ENCODE data around the gene CRYBG2. TPM values are rescaled to one million over a fixed set of nuclear protein-coding genes. Genes with fewer than 3 reads are reported as not detected.
"Not testable (repeated sequence)": the region's sequence is repeated elsewhere in the genome, so short reads cannot be mapped to it uniquely, and the experiment has no call there.

Gene CRYBG2
- total and polyA plus RNA-seq, 2 donors: 0.76 to 7.3 TPM

GRCh38 chr1:26297057-26297790 lies 56.7 kb downstream of the CRYBG2 start:
- no peaks in the 10 kb centered on the region for H3K9me3 ChIP-seq (ENCODE audit: control insufficient read depth in 2 of 2, insufficient read depth in 1 of 2, low read length in 1 of 2)
- no peak for DNase-seq (ENCODE audit: low read depth in 6 of 9, low spot score in 9 of 9)
- no peaks in the 10 kb centered on the region for H3K27me3 ChIP-seq (ENCODE audit: control insufficient read depth in 2 of 2, insufficient read depth in 1 of 2, low read length in 1 of 2)
- H3K4me3 ChIP-seq (ENCODE audit: low read length in 2 of 2): no peak overlapping the region
- H3K27ac ChIP-seq (ENCODE audit: low read depth in 1 of 2, low read length in 1 of 2): no peak overlapping the region
- H3K36me3 ChIP-seq (ENCODE audit: control insufficient read depth in 2 of 2, insufficient read depth in 2 of 2, low read length in 1 of 2): peaks cover 19 to 39% of the 10 kb centered on the region in 2 donors
- WGBS: 97% methylated on average over 12 of the region's 12 CpGs
- peaks cover under 1 to 27% of the 10 kb centered on the region in 2 donors for H3K4me1 ChIP-seq (ENCODE audit: control insufficient read depth in 2 of 2, insufficient read depth in 2 of 2, low read length in 2 of 2)

DNA sequence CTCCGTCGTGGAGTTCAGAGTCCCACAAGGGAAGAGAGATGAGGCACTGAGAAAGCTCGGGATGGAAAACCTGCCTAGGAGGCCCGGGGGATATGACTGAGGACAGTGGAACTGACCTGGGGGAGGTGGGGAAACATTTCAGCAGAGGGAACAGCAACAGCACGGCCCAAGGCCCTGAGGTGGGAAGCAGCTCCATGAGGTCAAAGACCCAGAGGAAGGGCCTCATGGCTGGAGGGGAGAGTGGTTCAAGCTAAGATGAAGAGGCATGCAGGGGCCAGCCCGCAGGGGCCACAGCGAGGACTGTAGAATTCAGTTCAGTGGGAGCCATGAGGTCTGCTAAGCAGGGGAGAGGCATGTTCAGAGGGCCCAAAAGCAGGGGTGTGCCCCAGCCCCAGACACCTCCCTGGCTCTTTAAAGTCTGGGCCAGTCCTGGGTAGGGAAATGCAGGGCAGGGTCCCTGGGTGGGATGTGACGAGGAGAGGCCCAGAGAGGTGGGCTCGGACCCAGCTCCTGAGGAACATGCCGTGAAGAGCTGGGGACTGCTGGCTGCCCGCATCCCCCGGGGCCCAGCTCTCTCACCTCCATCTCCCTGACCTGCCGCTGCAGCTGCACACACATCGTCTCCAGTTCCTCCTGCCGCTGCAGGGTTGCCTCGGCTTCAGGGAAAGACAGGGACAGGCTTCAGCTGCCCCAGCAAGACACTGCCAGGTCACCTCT lies 57.4 kb downstream of the CRYBG2 start:
- 91% methylated on average over 16 of the region's 16 CpGs for WGBS
- Histone ChIP-seq H3K27ac (ENCODE audit: low read depth in 1 of 2, low read length in 1 of 2) (no peak overlapping the region), H3K4me3 (ENCODE audit: low read length in 2 of 2) (no peak overlapping the region), H3K36me3 (ENCODE audit: control insufficient read depth in 2 of 2, insufficient read depth in 2 of 2, low read length in 1 of 2) (peaks cover 19 to 42% of the 10 kb centered on the region in 2 donors), H3K4me1 (ENCODE audit: control insufficient read depth in 2 of 2, insufficient read depth in 2 of 2, low read length in 2 of 2) (peaks cover 8 to 31% of the 10 kb centered on the region in 2 donors), H3K9me3 (ENCODE audit: control insufficient read depth in 2 of 2, insufficient read depth in 1 of 2, low read length in 1 of 2) (peaks cover 0 to 7% of the 10 kb centered on the region in 2 donors), H3K27me3 (ENCODE audit: control insufficient read depth in 2 of 2, insufficient read depth in 1 of 2, low read length in 1 of 2) (no peaks in the 10 kb centered on the region)
- DNase-seq (ENCODE audit: low read depth in 6 of 9, low spot score in 9 of 9): no peak

DNA sequence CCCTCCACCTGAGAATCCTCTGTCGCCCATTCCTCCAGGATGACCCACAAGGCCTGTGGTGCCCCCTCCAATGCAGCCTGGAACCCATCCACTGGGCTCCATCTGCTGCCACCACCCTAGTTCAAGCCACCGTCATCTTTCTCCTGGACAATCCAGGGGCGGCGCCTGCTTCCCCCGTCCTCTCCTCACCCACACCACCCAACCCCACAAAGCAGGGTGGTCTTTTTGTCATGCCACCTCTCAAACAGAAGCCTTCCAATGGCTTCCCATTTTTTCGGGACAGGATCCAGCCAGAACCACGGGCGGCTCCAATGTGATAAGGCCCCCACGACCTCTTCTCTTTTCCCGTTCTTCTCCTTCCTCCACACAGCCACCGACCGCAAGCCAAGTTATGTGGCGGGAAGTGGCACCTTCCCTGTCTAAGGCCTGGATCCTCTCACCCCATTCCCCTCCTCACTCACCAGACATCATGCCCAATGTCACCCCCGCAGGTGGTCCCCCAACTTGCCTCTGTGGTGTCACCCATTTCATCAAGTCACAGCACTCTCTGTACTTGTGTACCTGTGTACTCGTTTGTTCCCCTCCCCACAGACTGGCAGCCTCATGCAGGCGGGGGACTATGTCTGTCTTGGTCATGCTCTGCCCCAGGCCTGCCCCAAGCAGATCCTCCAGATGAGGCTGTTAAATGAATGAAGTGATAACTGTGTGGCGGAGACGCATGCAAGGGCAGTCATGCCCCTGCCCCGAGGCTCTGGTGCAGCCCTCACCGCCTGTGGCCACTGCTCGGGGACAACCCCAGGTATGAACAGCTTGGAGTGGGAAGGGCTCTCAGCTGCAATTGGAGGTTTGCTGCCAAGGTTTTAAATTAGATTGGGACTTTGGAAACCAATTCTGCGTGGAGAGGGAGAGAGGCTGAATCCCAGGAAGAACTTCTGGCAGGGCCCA lies 58.5 kb downstream of the CRYBG2 start:
- DNase-seq (ENCODE audit: low read depth in 6 of 9, low spot score in 9 of 9): no peak
- peaks cover 16 to 40% of the 10 kb centered on the region in 2 donors for H3K36me3 ChIP-seq (ENCODE audit: control insufficient read depth in 2 of 2, insufficient read depth in 2 of 2, low read length in 1 of 2)
- H3K4me3 ChIP-seq (ENCODE audit: low read length in 2 of 2): no peak overlapping the region
- no peaks in the 10 kb centered on the region for H3K27me3 ChIP-seq (ENCODE audit: control insufficient read depth in 2 of 2, insufficient read depth in 1 of 2, low read length in 1 of 2)
- no peak overlapping the region for H3K27ac ChIP-seq (ENCODE audit: low read depth in 1 of 2, low read length in 1 of 2)
- H3K4me1 ChIP-seq (ENCODE audit: control insufficient read depth in 2 of 2, insufficient read depth in 2 of 2, low read length in 2 of 2): peaks cover 18 to 39% of the 10 kb centered on the region in 2 donors
- peaks cover 0 to 13% of the 10 kb centered on the region in 2 donors for H3K9me3 ChIP-seq (ENCODE audit: control insufficient read depth in 2 of 2, insufficient read depth in 1 of 2, low read length in 1 of 2)
- 93% methylated on average over 22 of the region's 22 CpGs for WGBS

DNA sequence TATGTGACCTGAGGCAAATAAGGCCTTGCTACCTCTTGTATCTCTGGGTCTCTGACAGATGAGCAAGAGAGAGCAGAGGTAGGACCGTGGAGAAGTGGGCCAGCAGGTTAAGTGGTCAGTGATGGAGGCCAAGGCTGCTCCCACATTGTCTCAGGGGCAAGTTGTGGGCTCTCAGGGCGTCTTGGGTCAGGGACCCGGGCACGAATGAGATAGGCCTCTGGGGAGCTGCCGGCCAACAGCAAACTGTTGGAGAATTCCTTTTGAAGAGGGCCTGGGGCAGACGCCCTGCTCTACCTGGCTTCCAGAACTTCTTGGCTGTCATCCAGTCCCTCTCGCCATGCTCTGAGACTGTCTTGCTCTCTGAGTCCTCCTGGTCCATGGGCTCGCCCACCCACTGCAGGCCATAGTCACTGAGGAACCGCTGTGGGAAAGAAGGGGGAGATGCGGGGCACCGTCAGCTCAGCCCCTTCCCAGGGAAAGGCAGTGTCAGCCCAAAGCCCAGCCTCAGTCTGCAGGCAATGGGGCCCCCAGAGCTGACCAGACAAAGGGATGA lies 59.9 kb downstream of the CRYBG2 start:
- Histone ChIP-seq H3K27ac (ENCODE audit: low read depth in 1 of 2, low read length in 1 of 2) (no peak overlapping the region), H3K4me1 (ENCODE audit: control insufficient read depth in 2 of 2, insufficient read depth in 2 of 2, low read length in 2 of 2) (peaks cover 33 to 40% of the 10 kb centered on the region in 2 donors), H3K27me3 (ENCODE audit: control insufficient read depth in 2 of 2, insufficient read depth in 1 of 2, low read length in 1 of 2) (no peaks in the 10 kb centered on the region), H3K9me3 (ENCODE audit: control insufficient read depth in 2 of 2, insufficient read depth in 1 of 2, low read length in 1 of 2) (peaks cover 0 to 18% of the 10 kb centered on the region in 2 donors), H3K4me3 (ENCODE audit: low read length in 2 of 2) (no peak overlapping the region), H3K36me3 (ENCODE audit: control insufficient read depth in 2 of 2, insufficient read depth in 2 of 2, low read length in 1 of 2) (peaks cover 16 to 40% of the 10 kb centered on the region in 2 donors)
- DNase-seq (ENCODE audit: low read depth in 6 of 9, low spot score in 9 of 9): no peak
- 88% methylated on average over 11 of the region's 11 CpGs for WGBS

- H3K27ac ChIP-seq (ENCODE audit: low read depth in 1 of 2, low read length in 1 of 2): not testable (repeated sequence)
- peaks cover 0 to 18% of the 10 kb centered on the region in 2 donors for H3K9me3 ChIP-seq (ENCODE audit: control insufficient read depth in 2 of 2, insufficient read depth in 1 of 2, low read length in 1 of 2)
Measured at GRCh38 chr1:26292735-26293134, 61.2 kb downstream of the CRYBG2 start.

DNA sequence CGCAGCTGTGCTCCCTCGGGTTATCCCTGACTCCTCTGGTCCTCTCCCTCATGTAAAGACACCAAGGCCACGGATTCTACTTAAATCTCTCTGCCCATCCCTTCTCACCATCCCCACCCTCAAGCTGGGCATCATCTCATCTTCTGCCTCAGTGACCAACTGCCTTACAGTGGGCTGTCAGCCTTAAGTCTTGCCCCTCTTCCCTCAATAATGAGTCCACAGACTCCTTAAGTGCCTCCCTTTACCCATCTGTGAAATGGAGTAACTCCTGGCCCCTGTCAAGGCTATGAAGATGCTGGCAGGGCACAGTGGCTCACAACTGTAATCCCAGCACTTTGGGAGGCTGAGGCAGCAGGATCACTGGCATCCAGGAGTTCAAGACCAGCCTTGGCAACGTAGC lies 62.0 kb downstream of the CRYBG2 start:
- no peak overlapping the region for H3K4me3 ChIP-seq (ENCODE audit: low read length in 2 of 2)
- 95% methylated on average over 4 of the region's 4 CpGs for WGBS
- peaks cover 0 to 18% of the 10 kb centered on the region in 2 donors for H3K9me3 ChIP-seq (ENCODE audit: control insufficient read depth in 2 of 2, insufficient read depth in 1 of 2, low read length in 1 of 2)
- DNase-seq (ENCODE audit: low read depth in 6 of 9, low spot score in 9 of 9): no peak
- no peaks in the 10 kb centered on the region for H3K27me3 ChIP-seq (ENCODE audit: control insufficient read depth in 2 of 2, insufficient read depth in 1 of 2, low read length in 1 of 2)
- H3K4me1 ChIP-seq (ENCODE audit: control insufficient read depth in 2 of 2, insufficient read depth in 2 of 2, low read length in 2 of 2): peaks cover 51 to 61% of the 10 kb centered on the region in 2 donors
- peaks cover 6 to 32% of the 10 kb centered on the region in 2 donors for H3K36me3 ChIP-seq (ENCODE audit: control insufficient read depth in 2 of 2, insufficient read depth in 2 of 2, low read length in 1 of 2)
- H3K27ac ChIP-seq (ENCODE audit: low read depth in 1 of 2, low read length in 1 of 2): peak overlapping the region; percentile 54 to 99

More at GRCh38 chr1:26292735-26293134, 61.2 kb downstream of the CRYBG2 start:
- Histone ChIP-seq H3K4me1 (ENCODE audit: control insufficient read depth in 2 of 2, insufficient read depth in 2 of 2, low read length in 2 of 2) (peaks cover 45 to 53% of the 10 kb centered on the region in 2 donors), H3K36me3 (ENCODE audit: control insufficient read depth in 2 of 2, insufficient read depth in 2 of 2, low read length in 1 of 2) (peaks cover 14 to 40% of the 10 kb centered on the region in 2 donors)
- H3K27me3 ChIP-seq (ENCODE audit: control insufficient read depth in 2 of 2, insufficient read depth in 1 of 2, low read length in 1 of 2); DNase-seq (ENCODE audit: low read depth in 6 of 9, low spot score in 9 of 9); H3K4me3 ChIP-seq (ENCODE audit: low read length in 2 of 2): not testable (repeated sequence)
- 95% methylated on average over 5 of the region's 5 CpGs for WGBS

- no peak overlapping the region for H3K4me3 ChIP-seq (ENCODE audit: low read length in 2 of 2)
- H3K27me3 ChIP-seq (ENCODE audit: control insufficient read depth in 2 of 2, insufficient read depth in 1 of 2, low read length in 1 of 2): no peaks in the 10 kb centered on the region
- H3K4me1 ChIP-seq (ENCODE audit: control insufficient read depth in 2 of 2, insufficient read depth in 2 of 2, low read length in 2 of 2): peaks cover 56 to 66% of the 10 kb centered on the region in 2 donors
- H3K36me3 ChIP-seq (ENCODE audit: control insufficient read depth in 2 of 2, insufficient read depth in 2 of 2, low read length in 1 of 2): peaks cover 5 to 27% of the 10 kb centered on the region in 2 donors
- WGBS: 88% methylated on average over 3 of the region's 3 CpGs
- DNase-seq (ENCODE audit: low read depth in 6 of 9, low spot score in 9 of 9): no peak
- peak overlapping the region; percentile 99 for H3K27ac ChIP-seq (ENCODE audit: low read depth in 1 of 2, low read length in 1 of 2)
- H3K9me3 ChIP-seq (ENCODE audit: control insufficient read depth in 2 of 2, insufficient read depth in 1 of 2, low read length in 1 of 2): peaks cover 0 to 18% of the 10 kb centered on the region in 2 donors
Measured at GRCh38 chr1:26291433-26291832, 62.5 kb downstream of the CRYBG2 start.

DNA sequence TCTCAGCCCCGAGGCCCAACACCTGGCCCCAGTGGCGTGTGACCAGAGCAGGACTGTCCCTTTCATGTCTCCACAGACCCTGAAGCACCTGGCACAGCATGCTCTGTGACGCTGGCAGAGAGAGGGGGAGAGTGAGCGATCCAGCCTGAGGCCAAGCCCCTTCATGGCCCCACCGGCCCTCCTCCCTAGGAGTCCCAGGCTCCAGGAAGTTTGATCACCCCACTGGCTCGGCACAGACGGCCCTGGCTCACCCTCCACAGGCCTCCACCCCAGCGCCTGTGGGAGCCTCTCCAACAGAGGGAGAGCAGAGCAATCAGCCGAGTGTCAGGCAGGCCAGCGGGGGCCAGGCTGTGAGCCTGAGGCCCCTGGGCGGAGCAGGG lies 63.1 kb downstream of the CRYBG2 start:
- Histone ChIP-seq H3K4me3 (ENCODE audit: low read length in 2 of 2) (no peak overlapping the region), H3K36me3 (ENCODE audit: control insufficient read depth in 2 of 2, insufficient read depth in 2 of 2, low read length in 1 of 2) (peaks cover 5 to 22% of the 10 kb centered on the region in 2 donors), H3K27ac (ENCODE audit: low read depth in 1 of 2, low read length in 1 of 2) (peak overlapping the region; percentile 99), H3K27me3 (ENCODE audit: control insufficient read depth in 2 of 2, insufficient read depth in 1 of 2, low read length in 1 of 2) (no peaks in the 10 kb centered on the region), H3K9me3 (ENCODE audit: control insufficient read depth in 2 of 2, insufficient read depth in 1 of 2, low read length in 1 of 2) (peaks cover 0 to 18% of the 10 kb centered on the region in 2 donors), H3K4me1 (ENCODE audit: control insufficient read depth in 2 of 2, insufficient read depth in 2 of 2, low read length in 2 of 2) (peaks cover 60 to 71% of the 10 kb centered on the region in 2 donors)
- 78% methylated on average over 11 of the region's 11 CpGs for WGBS
- DNase-seq (ENCODE audit: low read depth in 6 of 9, low spot score in 9 of 9): peak in 1 of 9 donors; percentile 44
